Measurements from ENCODE around the gene CHST15.

CHST15 gene

DNA sequence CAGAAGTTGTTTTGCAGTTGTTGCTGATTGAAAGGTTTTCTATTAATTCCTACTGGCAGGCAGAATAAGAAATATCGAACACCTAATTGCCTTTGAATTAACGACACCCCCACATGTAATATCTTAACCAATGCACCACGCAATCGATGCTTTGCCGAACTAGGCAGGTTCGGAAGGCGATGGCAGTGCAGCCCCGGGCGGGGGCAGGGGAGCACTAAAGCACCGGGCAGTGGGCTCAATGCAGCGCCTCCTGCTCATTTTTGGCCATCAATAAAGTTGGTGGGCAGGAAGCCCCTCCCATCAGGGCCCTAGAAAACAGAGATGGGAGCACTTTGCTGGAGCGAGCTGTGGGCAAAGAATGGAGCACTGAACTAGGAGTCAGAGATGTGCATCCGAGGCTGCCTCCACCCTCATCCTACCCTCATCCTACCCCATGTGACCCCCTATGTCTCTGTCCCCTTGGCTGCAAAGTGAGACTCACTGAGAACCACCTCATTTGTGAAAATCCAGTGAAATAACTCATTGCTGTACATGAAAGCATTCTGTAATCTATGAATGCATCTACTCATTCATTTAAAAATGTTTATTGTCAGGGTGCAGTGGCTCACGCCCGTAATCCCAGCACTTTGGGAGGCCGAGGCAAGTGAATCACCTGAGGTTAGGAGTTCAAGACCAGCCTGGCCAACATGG lies 19.6 kb upstream of the CHST15 start:
- TF ChIP-seq, protein P1, sequence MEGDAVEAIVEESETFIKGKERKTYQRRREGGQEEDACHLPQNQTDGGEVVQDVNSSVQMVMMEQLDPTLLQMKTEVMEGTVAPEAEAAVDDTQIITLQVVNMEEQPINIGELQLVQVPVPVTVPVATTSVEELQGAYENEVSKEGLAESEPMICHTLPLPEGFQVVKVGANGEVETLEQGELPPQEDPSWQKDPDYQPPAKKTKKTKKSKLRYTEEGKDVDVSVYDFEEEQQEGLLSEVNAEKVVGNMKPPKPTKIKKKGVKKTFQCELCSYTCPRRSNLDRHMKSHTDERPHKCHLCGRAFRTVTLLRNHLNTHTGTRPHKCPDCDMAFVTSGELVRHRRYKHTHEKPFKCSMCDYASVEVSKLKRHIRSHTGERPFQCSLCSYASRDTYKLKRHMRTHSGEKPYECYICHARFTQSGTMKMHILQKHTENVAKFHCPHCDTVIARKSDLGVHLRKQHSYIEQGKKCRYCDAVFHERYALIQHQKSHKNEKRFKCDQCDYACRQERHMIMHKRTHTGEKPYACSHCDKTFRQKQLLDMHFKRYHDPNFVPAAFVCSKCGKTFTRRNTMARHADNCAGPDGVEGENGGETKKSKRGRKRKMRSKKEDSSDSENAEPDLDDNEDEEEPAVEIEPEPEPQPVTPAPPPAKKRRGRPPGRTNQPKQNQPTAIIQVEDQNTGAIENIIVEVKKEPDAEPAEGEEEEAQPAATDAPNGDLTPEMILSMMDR (IDR thresholded peaks at IDR 0.05) = no peak

DNA sequence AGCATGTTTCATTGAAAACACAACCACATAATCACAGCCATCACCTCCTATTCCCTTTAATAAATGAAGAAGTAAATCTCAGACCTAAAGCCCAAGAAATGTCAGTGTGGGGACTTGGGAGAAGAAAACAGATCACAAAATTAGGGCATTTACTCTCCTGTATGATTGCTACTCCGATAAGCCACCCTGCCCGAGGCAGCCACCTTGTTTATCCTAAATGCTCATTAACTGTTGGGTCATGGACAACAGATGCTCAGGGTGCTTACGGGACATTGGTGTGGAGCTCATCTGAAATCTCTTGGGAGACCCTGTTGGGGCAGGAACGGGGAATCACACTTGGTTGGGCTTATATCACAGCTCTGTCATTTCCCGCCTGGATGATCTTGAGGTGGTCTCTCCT lies 17.5 kb upstream of the CHST15 start:
- TF ChIP-seq, protein P1 (IDR thresholded peaks at IDR 0.05) = no peak

DNA sequence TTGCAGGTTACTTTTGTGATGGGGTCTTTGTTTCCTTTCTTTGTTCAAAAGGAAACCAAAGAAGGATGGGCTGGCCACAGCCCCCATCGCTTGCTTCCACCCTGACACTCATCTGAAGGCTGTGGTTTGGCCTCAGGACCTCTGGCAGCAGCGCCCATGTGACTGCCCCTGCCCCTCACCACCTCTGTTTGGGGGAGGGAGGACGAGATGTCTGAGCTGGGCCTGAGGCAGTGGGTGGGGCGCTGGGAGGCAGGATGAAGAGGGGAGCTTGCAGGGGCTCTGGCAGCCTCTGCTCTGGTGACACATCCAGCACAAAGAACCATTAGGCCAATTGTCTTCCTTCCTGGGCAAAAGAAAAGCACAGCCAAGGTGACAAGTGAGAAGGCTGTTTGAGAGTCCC lies 15.9 kb upstream of the CHST15 start:
- TF ChIP-seq, protein P1 (IDR thresholded peaks at IDR 0.05) = no peak

DNA sequence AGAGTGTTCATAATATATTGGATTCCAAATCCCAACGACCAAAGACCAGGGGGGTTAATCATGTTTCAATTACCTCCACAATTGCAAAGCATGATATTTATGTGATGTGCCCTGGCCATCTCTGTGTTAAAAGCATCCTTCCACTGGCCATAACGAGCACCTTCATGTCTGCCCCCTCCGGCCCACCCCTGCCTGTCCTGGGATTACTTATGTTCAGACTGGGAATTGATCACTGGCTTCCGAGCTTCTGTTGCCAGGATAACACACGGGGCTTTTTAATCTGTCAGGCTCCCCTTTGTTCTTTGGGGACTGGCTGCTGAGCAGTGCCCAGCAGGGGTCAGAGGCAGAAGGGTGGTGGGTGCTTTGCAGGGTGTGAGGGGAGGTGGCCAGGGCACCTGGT lies 13.7 kb upstream of the CHST15 start:
- TF ChIP-seq, protein P1 (IDR thresholded peaks at IDR 0.05) = no peak

DNA sequence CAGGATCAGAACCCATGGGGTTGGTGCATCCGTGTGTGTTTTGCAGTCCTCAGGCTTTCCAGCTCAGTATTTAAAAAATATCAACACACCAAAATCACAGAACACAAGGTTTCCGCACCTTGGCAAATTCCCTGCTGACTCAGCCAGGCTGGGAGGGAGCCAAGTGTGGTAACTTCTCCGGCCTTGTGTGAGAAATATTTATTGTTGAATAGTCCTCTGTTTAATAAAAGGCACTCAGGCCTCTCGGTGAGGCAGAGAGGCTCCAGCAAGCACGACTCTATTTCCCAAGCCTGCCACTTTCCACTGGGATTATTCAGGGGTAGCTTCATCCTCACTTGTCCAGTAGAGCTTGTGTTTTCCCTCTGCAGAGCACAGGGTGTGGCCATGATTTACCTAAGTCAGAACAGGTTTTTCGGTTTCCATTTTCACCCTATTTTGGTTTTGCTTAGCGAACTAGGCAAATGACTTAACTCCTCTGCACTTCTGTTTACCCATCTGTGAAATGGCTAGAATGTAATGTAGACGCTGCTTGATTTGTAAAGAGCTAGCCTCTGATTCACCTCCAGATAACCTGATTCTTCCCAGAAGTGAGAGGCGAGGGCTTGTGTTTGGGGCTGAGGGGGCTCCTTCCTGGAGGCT lies 13.0 kb upstream of the CHST15 start:
- TF ChIP-seq, protein P1 (IDR thresholded peaks at IDR 0.05) = no peak

DNA sequence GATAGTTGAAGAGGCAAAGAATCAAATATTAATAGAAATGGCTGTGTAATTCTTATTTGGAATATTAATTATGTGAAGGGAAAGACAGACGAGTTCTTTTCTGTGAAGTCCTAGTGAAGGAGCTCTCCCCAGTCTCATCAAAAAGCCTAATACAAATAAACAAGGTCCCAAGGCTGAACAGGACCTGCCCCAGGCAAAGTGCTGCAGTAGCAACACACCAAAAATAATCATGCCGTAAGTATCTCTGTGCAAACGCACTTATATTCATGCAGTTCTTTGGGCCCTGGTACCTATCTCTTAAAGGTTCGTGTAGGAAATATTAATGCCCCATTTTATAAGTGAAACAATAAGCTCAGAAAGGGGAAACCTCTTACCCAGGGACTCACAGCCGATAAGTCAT lies 12.2 kb upstream of the CHST15 start:
- TF ChIP-seq, protein P1 (IDR thresholded peaks at IDR 0.05) = no peak

DNA sequence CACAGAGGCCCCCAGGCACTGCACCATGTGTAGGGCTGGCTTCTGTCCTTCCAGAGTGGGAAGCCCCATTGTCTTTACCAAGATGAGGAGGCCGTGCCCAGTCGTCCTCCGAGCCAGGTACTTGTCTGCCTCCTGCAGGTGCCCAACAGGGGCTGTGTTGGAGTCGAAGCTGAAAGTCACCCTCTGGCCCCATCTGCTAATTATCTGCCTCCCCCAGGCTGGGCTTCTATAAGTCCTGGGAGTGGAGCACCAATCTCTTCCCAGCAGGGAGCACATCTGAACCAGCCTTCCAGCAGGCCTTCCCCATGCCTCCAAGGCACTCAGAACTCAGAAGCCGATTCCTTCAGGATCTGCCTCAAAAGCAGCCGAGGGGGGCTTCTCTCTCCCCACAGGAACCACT lies 11.6 kb upstream of the CHST15 start:
- TF ChIP-seq, protein P1 (IDR thresholded peaks at IDR 0.05) = no peak
